Caco-2 (cell line): ENCODE measurements around the gene ZXDC. TPM values are rescaled to one million over a fixed set of nuclear protein-coding genes. Genes with fewer than 3 reads are reported as not detected.
A peak's percentile ranks its signal among the peaks of the same experiment; 100 is the strongest.

Source experiments
- BruUV-seq: library from RNA; stranded (reverse); fragments of 400-500 nt; replicated peaks from 2 replicates; lab custom pipeline; 2021; lab: Mats Ljungman, UMichigan
- CTCF ChIA-PET: fragments of 300-600 bp; sonication (Branson Sonifier 250); formaldehyde crosslinking; loops from one replicate; lab custom pipeline; 2022; ENCODE audit warnings: antibody characterized with exemption; lab: Charles Lee
- POLR2A ChIA-PET: fragments of 300-600 bp; sonication (Branson Sonifier 250); formaldehyde crosslinking; loops from one replicate; lab custom pipeline; 2022; ENCODE audit warnings: antibody characterized with exemption; lab: Charles Lee
- DNase-seq, 2 experiments: peaks; one replicate each; pipeline versions ENCODE4 v3.0.0 to v3.0.0-alpha.2; 2020 to 2022
- H3K27me3 ChIP-seq: replicated peaks from 2 replicates; pipeline ENCODE4 v1.6.0; 2011; ENCODE audit warnings: low read length; ENCODE audit not compliant: control insufficient read depth, insufficient read depth
- H3K36me3 ChIP-seq: 2 replicates; pipeline ENCODE4 v1.5.1; 2011; ENCODE audit warnings: low read length; ENCODE audit not compliant: control insufficient read depth, insufficient read depth
- H3K4me1 ChIP-seq: fragments of 250-450 bp; sonication (Bioruptor Pico); 2 replicates; pipeline ENCODE4 v1.5.1; 2020; ENCODE audit warnings: mild to moderate bottlenecking
- H3K4me3 ChIP-seq: 2 replicates; pipeline ENCODE4 v1.5.1; 2011; ENCODE audit warnings: low read depth, mild to moderate bottlenecking, control low read depth, low read length
- H3K9me3 ChIP-seq: fragments of 250-450 bp; sonication (Bioruptor Pico); 2 replicates; pipeline ENCODE4 v1.5.1; 2020; ENCODE audit warnings: mild to moderate bottlenecking, moderate library complexity
- H3K27ac Mint-ChIP-seq: one replicate; pipeline ENCODE4 v1.8.0; 2022; ENCODE audit warnings: mixed read lengths; ENCODE audit not compliant: unreplicated experiment
- H3K27me3 Mint-ChIP-seq: one replicate; pipeline ENCODE4 v1.8.0; 2022; ENCODE audit warnings: mixed read lengths; ENCODE audit not compliant: insufficient read depth, unreplicated experiment
- H3K36me3 Mint-ChIP-seq: one replicate; pipeline ENCODE4 v1.8.0; 2022; ENCODE audit warnings: mild to moderate bottlenecking, mixed read lengths; ENCODE audit not compliant: insufficient read depth, unreplicated experiment
- H3K4me1 Mint-ChIP-seq: one replicate; pipeline ENCODE4 v1.8.0; 2022; ENCODE audit warnings: low read depth, mixed read lengths; ENCODE audit not compliant: unreplicated experiment
- H3K4me3 Mint-ChIP-seq: one replicate; pipeline ENCODE4 v1.8.0; 2022; ENCODE audit warnings: mild to moderate bottlenecking, moderate library complexity, mixed read lengths; ENCODE audit not compliant: unreplicated experiment
- H3K9me3 Mint-ChIP-seq: one replicate; pipeline ENCODE4 v1.8.0; 2022; ENCODE audit warnings: mixed read lengths; ENCODE audit not compliant: unreplicated experiment
- intact Hi-C: fragments of 100-400 bp; cut with micrococcal nuclease; formaldehyde crosslinking; loops from one replicate; pipeline ENCODE4 v1.10.0; 2022; ENCODE audit not compliant: unreplicated experiment
- total RNA-seq: library from RNA; stranded (reverse); gene quantifications from 2 replicates; pipeline ENCODE4 v1.2.3, GENCODE V29; 2022
- TF ChIP-seq, protein P1 (sequence below), 2 experiments: fragments of 200-600 bp in 1 of 2; IDR thresholded peaks; 1 replicate in 1 of 2; 2 replicates in 1 of 2; pipeline versions ENCODE4 v1.5.1 to v1.8.0; 2011 to 2022; ENCODE audit warnings: antibody characterized with exemption in 1 of 2, control low read depth in 1 of 2, inconsistent platforms in 1 of 2, low read depth in 1 of 2, low read length in 1 of 2, mild to moderate bottlenecking in 1 of 2, moderate library complexity in 1 of 2; ENCODE audit not compliant: insufficient read depth in 1 of 2, severe bottlenecking in 1 of 2, unreplicated experiment in 1 of 2

The ZXDC gene
- total RNA-seq, 1 experiment from 2014 or later = 28.7 TPM

DNA sequence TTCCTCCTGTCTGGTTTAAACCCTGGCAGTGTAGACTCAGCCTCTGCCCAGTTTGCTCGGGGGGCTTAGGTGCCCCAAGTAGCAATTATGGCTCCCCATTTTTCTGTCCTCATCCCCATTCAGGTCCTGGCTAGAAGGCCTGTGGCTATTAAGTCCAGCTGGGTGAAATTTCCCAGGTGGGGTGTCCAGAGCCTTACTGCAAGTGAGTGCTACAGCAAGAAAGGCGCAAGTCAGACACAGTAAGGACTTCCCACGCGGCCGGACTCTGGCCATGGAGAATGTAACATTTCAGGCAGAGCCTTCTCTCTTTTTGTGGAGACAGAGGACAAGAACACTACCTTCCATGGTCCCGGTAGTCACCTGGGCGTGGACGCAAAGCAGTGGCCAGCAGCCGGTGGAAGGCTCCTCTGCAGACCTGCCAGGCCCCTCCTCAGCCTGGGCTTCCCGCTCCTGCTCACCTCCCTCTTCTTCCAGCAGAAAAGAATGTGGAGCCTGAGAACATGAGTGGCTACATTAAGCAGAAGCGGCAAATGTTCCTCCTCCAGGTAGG, 57.6 kb downstream of the ZXDC start:
- H3K27me3 ChIP-seq = no peaks in the 10 kb centered on the region
- intact Hi-C loops = no loop called here
- 0 out of 2 replicates have a peak, but pooled peaks cover 4% of the 10 kb centered on the region for H3K4me1 ChIP-seq
- ChIA-PET CTCF (no interaction called here), POLR2A (no interaction called here)
- H3K36me3 ChIP-seq = no peaks in the 10 kb centered on the region
- H3K36me3 Mint-ChIP-seq = no peaks in the 10 kb centered on the region
- no peak overlapping the region for H3K4me3 Mint-ChIP-seq
- TF ChIP-seq, protein P1, sequence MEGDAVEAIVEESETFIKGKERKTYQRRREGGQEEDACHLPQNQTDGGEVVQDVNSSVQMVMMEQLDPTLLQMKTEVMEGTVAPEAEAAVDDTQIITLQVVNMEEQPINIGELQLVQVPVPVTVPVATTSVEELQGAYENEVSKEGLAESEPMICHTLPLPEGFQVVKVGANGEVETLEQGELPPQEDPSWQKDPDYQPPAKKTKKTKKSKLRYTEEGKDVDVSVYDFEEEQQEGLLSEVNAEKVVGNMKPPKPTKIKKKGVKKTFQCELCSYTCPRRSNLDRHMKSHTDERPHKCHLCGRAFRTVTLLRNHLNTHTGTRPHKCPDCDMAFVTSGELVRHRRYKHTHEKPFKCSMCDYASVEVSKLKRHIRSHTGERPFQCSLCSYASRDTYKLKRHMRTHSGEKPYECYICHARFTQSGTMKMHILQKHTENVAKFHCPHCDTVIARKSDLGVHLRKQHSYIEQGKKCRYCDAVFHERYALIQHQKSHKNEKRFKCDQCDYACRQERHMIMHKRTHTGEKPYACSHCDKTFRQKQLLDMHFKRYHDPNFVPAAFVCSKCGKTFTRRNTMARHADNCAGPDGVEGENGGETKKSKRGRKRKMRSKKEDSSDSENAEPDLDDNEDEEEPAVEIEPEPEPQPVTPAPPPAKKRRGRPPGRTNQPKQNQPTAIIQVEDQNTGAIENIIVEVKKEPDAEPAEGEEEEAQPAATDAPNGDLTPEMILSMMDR (IDR thresholded peaks at IDR 0.05; ENCODE audit: insufficient read depth in 1 of 2, low read depth in 1 of 2, low read length in 1 of 2, severe bottlenecking in 1 of 2, unreplicated experiment in 1 of 2) = no peak
- BruUV-seq = no TSS peak
- DNase-seq = no peak
- no peaks in the 10 kb centered on the region for H3K9me3 ChIP-seq
- no peaks in the 10 kb centered on the region for H3K27me3 Mint-ChIP-seq
- H3K4me3 ChIP-seq = no peak overlapping the region
- H3K4me1 Mint-ChIP-seq = no peaks in the 10 kb centered on the region
- H3K27ac Mint-ChIP-seq = no peak overlapping the region
- H3K9me3 Mint-ChIP-seq = no peaks in the 10 kb centered on the region

DNA sequence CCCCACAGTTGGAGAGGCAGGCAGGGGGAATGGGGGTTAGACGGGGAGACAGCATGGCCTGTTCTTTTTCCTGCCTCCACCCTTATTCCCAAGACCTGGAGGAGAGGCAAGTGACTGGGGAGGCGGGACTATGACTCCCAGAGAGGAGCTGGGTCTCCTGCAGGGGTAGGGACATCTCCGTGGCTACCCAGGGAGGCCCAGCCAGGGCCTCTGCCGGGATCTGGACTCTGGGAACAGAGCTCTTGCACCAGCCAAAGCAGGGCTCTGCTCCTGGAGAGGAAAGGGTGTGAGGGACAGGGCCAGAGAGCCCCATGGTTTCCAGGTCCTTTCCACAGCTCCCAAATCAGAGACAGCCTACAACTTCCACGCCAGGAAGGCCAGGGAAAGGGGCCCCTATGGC, 58.2 kb downstream of the ZXDC start:
- no peaks in the 10 kb centered on the region for H3K9me3 Mint-ChIP-seq
- no peaks in the 10 kb centered on the region for H3K27me3 ChIP-seq
- TF ChIP-seq, protein P1 (IDR thresholded peaks at IDR 0.05; ENCODE audit: insufficient read depth in 1 of 2, low read depth in 1 of 2, low read length in 1 of 2, severe bottlenecking in 1 of 2, unreplicated experiment in 1 of 2) = no peak
- intact Hi-C loops = no loop called here
- H3K36me3 ChIP-seq = no peaks in the 10 kb centered on the region
- no peaks in the 10 kb centered on the region for H3K9me3 ChIP-seq
- no peaks in the 10 kb centered on the region for H3K36me3 Mint-ChIP-seq
- ChIA-PET POLR2A (no interaction called here), CTCF (no interaction called here)
- H3K4me3 ChIP-seq = no peak overlapping the region
- H3K4me1 Mint-ChIP-seq = no peaks in the 10 kb centered on the region
- H3K27me3 Mint-ChIP-seq = peaks cover 3% of the 10 kb centered on the region
- BruUV-seq = no TSS peak
- no peak overlapping the region for H3K4me3 Mint-ChIP-seq
- peak in 1 of 2 experiments; percentile 22 for DNase-seq
- no peak overlapping the region for H3K27ac Mint-ChIP-seq
- H3K4me1 ChIP-seq = 0 out of 2 replicates have a peak, but pooled peaks cover 4% of the 10 kb centered on the region

DNA sequence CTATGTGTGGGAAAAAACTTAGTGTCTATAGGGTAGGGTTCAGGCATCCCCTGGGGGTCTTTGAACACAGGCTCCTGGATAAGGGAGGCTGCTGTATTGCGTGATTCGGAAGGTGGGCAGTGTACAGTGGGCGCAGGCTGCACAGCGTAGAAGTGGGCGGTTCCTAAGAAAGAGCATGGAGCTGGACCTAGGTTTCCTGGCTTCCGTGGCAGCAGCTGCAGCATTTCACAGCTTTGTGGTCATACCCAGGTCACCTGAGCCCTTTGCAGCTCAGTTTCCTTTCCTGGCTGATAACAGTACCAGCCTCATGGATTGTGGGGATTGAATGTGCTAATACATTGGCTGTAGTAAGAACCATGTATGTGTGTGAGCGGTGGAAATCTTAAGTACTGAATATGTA, 58.7 kb downstream of the ZXDC start:
- Mint-ChIP-seq H3K4me3 (no peak overlapping the region), H3K9me3 (no peaks in the 10 kb centered on the region), H3K4me1 (no peaks in the 10 kb centered on the region), H3K27me3 (peaks cover 7% of the 10 kb centered on the region), H3K27ac (no peak overlapping the region), H3K36me3 (no peaks in the 10 kb centered on the region)
- TF ChIP-seq, protein P1 (IDR thresholded peaks at IDR 0.05; ENCODE audit: insufficient read depth in 1 of 2, low read depth in 1 of 2, low read length in 1 of 2, severe bottlenecking in 1 of 2, unreplicated experiment in 1 of 2) = no peak
- intact Hi-C loops = no loop called here
- Histone ChIP-seq H3K27me3 (no peaks in the 10 kb centered on the region), H3K4me1 (0 out of 2 replicates have a peak, but pooled peaks cover 4% of the 10 kb centered on the region), H3K9me3 (no peaks in the 10 kb centered on the region), H3K36me3 (no peaks in the 10 kb centered on the region), H3K4me3 (no peak overlapping the region)
- no TSS peak for BruUV-seq
- ChIA-PET POLR2A (no interaction called here), CTCF (no interaction called here)
- DNase-seq = no peak
